HG02642 (cell line): ENCODE results near the gene CFTR.

Experiments used
- ATAC-seq: cut with Tn5 transposase; IDR thresholded peaks from one replicate; pipeline ENCODE4 v1.9.1; 2021; ENCODE audit warnings: mild to moderate bottlenecking; ENCODE audit not compliant: unreplicated experiment, poor library complexity

The CFTR gene

DNA sequence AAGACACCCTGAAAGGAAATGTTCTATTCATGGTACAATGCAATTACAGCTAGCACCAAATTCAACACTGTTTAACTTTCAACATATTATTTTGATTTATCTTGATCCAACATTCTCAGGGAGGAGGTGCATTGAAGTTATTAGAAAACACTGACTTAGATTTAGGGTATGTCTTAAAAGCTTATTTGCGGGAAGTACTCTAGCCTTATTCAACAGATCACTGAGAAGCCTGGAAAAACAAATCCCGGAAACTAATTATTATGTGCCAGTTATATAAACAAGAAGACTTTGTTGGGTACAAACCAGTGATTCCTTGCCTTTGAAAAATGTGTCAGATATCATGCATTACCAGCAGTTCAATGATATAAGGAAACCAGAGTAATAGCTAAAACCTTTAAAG, 160.1 kb downstream of the CFTR start:
- no peak for ATAC-seq

DNA sequence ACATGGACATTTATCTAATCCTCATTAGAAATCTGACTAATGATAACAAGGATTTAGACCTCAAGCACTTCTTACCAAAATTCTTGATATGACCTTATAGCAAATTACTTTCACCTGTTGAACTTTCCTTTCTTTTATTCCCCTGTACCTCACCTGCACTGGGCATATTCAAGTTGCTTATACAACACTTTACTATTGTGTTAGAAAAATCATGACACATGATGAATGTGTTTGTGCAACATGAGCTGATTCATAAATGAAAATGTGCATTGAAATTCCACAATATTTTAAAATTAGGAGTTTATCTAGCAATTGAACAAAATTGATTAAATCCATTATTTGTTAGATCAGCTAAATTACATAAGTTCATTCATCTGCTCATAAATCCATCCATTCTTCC, 160.6 kb downstream of the CFTR start:
- no peak for ATAC-seq

DNA sequence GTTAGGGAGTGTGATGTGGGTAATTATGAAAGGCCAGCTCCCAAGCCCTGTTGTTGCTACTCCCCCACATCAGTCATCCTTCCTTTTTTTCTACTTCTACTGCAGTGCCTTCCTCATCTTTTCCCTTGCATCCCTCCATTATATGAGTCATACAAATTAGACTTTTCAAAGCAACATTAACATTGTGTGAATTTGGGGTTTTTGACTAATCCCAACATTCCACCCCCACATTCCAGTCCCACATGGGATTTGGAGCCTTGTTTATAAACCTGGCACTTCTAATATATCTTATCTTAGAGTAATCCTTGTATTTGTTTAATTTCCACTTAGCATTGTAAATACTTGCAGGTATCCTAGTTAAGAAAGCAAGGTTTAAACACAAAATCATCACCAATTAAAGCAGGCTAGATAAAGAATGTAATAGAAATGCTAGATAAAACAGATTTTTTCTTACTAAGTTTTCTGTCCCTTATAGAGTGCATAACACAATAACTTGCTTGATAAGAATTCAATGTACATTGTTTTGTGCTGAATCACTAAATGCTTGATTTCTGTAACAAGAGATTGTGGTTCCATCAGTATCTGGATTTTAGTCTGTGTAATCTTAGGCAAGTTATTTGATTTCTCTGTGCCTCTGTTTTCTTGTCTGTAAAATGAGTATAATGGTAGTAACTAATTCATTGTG, 165.8 kb downstream of the CFTR start:
- ATAC-seq = no peak

DNA sequence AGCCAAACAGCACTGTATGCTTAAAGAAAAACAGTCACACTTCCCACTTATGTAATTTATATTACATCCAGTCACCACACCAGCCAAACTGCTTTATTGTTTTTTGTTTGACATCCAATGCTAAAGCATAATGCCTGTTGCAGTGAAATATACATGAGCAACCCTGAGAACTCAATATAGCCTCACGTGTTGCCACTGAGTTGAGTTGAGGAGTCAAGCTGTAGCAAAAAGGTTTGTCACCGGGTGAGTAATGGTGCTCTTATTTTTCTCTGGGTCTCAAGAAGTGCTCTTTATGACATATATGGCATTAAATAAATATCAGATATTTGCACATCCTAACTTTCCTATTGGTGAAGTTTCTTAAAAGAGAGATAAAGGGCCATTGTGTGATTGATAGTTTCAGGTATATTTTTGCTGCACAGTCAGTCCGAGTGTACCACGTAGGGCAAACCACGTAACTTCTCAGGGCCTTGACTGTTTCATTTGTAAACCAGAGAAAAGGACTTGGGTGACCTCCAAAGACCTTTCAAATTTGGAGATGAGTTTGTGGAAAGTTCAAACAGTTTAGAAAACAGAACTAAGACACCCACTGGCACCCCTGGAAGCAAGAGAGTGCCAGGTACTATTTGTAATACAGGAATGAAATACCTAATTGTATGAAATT, 168.5 kb downstream of the CFTR start:
- no peak for ATAC-seq

DNA sequence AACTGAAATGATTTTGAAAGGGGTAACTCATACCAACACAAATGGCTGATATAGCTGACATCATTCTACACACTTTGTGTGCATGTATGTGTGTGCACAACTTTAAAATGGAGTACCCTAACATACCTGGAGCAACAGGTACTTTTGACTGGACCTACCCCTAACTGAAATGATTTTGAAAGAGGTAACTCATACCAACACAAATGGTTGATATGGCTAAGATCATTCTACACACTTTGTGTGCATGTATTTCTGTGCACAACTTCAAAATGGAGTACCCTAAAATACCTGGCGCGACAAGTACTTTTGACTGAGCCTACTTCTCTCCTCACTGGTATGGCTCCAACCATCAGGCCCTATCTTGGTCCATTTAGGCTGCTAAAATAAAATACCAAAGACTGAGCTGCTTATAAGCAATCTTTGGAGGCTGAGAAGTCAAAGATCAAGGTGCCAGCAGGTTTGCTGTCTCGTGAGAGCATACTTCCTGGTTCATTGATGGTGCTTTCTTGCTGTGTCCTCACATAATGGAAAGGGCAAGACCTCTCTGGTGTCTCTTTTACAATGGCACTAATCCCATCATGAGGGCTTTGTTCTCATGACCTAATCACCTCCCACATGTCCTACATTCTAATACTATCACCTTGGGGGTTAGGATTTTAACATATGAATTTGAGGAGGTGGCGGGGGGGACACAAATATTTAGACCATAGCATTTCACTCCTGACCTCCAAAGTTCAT, 173.3 kb downstream of the CFTR start:
- ATAC-seq = no peak

DNA sequence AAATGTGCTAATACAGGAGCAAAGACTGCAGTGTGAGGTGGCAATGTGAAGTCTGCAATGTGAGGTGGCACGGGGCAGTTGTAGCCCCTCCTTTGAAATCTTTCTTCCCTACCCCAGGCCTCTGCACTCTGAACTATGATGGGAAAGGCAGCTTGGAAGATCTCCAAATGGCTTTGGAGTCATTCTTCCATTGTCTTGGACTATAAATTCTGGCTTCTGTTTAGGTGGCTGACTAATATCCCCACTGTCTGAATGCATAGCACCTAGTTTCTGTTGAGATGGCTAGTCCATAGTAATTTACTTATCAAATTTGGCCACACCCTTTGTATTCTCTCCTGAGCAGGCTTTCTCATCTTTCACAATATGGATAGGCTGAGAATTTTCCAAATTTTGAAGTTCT, 175.0 kb downstream of the CFTR start:
- no peak for ATAC-seq

DNA sequence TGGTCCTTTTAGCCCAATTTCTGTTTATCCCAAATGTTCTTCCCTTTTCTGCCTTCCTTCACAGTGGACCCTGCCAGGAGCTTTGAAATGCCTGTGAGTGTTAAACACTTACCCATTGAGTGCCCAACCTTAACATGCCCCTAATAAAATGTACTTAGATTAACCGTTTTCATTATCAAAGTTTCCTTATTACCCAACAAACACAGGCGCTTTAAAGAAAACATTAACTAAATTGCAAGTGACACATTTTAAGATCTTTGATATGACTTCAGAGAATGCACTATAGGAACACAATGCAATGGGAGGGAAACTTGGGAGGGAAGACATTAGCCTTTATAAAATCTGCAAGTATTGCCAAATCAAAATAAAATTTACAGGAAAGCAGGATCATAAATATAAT, 177.0 kb downstream of the CFTR start:
- ATAC-seq = no peak

DNA sequence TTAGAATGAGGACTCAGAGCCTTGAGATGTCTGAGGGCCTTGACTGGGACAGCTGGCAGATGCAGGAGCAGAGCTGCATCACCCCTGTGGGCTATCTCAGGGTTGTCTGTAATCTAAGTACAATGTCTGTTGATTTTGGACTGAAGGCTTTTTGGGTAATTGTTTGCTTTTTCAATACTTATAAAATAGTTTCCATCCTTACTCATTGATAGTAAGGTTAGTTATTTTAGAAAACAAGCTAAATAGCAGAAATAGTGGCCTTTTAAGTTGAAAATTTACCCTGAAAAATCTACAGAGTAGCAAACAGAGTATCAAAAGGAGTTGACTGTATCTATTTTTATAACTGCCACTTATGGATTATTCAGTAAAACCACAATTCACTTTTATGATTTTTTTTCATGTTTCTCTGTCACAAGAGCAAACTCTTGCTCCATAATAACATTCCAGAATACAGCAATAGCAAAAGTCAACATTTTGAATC, 179.7 kb downstream of the CFTR start:
- no peak for ATAC-seq

DNA sequence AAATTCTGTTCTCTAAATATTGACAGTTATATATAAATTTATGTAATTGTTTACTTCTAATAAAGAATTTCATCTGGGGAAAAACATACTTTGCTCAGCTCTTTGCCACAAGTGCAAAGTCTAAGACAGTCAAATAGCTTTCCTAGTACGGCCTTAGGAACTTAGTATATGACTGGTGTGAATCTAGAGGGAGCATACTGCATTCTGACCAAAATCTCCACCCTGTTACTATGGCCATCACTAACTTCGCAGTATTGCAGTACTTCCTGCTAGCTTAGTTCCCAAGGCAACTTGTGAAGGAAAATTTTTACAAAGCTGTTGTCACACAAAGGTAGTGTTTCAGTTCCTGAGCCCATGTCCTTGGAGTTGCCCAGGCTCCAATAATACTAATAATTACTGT, 181.5 kb downstream of the CFTR start:
- no peak for ATAC-seq

DNA sequence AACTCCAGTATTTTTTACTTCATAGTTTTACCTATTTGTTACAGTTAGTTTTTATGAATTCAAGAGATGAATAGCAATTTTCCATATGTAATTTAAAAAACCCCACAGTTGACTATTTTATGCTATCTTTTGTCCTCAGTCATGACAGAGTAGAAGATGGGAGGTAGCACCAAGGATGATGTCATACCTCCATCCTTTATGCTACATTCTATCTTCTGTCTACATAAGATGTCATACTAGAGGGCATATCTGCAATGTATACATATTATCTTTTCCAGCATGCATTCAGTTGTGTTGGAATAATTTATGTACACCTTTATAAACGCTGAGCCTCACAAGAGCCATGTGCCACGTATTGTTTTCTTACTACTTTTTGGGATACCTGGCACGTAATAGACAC, 184.2 kb downstream of the CFTR start:
- ATAC-seq = no peak

DNA sequence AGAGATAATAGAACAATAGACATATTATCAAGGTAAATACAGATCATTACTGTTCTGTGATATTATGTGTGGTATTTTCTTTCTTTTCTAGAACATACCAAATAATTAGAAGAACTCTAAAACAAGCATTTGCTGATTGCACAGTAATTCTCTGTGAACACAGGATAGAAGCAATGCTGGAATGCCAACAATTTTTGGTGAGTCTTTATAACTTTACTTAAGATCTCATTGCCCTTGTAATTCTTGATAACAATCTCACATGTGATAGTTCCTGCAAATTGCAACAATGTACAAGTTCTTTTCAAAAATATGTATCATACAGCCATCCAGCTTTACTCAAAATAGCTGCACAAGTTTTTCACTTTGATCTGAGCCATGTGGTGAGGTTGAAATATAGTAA, 185.5 kb downstream of the CFTR start:
- no peak for ATAC-seq

DNA sequence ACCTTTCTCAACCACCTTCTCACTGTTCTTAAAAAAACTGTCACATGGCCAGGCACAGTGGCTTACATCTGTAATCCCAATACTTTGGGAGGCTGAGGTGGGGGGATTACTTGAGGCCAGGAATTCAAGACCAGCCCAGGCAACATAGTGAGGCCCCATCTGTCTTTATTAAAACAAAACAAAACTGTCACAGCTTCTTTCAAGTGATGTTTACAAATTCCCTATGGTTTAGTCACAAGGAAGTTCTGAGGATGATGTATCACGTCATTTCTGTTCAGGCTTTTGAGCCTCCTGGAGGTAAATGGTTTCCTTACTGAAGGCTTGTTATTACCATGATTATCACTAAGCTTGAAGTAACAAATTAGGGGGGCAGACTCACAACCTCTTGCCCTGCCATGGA, 186.2 kb downstream of the CFTR start:
- ATAC-seq = no peak

DNA sequence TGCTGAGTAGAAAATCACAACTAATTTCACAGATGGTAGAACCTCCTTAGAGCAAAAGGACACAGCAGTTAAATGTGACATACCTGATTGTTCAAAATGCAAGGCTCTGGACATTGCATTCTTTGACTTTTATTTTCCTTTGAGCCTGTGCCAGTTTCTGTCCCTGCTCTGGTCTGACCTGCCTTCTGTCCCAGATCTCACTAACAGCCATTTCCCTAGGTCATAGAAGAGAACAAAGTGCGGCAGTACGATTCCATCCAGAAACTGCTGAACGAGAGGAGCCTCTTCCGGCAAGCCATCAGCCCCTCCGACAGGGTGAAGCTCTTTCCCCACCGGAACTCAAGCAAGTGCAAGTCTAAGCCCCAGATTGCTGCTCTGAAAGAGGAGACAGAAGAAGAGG, 186.9 kb downstream of the CFTR start:
- no peak for ATAC-seq

DNA sequence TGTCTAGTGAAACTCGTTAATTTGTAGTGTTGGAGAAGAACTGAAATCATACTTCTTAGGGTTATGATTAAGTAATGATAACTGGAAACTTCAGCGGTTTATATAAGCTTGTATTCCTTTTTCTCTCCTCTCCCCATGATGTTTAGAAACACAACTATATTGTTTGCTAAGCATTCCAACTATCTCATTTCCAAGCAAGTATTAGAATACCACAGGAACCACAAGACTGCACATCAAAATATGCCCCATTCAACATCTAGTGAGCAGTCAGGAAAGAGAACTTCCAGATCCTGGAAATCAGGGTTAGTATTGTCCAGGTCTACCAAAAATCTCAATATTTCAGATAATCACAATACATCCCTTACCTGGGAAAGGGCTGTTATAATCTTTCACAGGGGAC, 187.6 kb downstream of the CFTR start:
- ATAC-seq = no peak

DNA sequence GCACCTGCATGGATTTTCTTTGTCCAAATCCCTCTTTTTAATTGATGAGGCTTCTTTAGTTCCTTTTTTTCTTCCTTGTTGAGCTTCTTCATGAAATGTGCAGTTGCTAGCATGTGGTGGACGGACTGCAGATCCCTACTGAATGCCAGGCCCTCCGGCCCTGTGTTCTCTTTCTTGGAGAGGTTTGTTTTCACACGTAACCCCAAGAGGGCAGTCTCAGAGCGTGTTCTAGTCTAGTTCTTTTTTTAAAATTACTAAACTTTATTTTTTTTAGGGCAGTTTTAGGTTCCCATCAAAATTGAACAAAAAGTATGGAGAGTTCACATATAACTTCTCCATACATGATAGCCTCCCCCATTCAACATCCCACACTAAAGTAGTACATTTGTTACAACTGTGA, 190.0 kb downstream of the CFTR start:
- no peak for ATAC-seq

DNA sequence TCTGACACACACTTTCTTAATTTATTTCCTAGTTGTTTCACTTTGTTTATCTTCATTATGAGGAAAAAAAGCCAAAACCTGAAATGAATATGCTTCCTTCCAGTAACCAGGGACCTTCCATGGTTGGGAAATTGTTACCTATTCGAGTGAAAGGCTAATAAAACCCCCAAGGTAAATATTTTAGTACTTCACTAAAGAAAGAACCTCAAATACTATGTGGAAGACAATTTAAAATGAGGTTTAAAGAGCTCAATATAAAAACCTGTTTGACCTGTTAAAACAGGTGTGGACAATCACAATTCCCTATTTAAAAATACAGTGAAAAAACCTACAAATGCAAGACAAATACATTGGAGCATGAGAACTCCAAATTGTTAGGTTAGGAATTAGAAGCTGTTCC, 192.6 kb downstream of the CFTR start:
- ATAC-seq = no peak

DNA sequence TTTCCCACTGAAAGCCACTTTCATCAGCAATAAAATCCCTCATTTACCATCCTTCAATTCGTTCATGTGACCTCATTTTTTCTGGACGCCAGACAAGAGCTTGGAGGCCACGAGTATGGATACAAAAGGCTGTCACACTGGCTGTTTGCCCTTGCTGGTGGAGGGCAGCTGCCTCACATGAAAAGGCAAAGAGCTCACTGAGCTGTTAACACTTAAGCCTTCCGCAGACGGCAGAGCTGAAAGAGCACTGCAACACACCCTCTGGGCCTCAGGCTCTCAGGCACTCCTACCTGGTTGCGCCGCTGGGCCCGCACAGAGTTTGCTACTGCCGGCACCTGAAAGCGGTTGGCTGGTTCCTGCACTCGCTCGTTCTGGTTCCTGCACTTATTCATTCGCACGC, 193.5 kb downstream of the CFTR start:
- no peak for ATAC-seq

DNA sequence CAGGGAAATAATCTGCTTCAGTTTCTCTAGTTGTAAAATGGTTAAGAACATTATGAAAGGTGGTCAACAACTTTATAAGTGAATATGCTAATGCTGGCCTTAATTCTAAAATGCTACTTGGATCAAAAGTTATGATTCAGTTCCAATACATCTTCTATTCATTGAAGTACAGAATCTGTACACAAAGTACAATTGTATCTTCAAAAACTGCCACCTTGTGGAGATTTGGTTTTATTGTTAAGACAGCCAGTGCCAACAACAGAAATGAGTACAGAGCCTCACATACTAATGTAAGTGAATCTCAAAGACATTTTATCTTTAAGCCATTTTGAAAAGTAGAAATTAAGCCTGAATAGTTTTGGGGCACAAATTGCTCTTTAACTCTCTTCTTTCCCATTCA, 194.0 kb downstream of the CFTR start:
- no peak for ATAC-seq

DNA sequence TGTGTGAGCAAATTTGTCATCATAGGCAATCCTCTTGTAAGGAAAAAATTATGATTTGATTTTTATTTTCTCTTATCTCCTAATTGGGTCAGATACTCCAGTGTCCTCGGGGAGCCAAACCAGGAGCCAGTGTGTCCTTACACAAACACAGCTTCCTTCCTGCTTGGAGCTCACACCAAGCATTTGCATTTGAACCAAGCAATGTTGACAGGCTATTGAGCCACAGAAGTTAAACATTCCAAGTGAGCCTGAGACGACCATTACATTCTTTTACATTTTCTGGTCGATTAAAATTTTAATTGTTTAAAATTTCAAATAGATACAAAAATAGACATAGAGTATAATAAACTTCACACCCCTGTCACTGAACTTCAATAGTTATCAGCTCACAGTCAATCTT, 194.8 kb downstream of the CFTR start:
- ATAC-seq = no peak

DNA sequence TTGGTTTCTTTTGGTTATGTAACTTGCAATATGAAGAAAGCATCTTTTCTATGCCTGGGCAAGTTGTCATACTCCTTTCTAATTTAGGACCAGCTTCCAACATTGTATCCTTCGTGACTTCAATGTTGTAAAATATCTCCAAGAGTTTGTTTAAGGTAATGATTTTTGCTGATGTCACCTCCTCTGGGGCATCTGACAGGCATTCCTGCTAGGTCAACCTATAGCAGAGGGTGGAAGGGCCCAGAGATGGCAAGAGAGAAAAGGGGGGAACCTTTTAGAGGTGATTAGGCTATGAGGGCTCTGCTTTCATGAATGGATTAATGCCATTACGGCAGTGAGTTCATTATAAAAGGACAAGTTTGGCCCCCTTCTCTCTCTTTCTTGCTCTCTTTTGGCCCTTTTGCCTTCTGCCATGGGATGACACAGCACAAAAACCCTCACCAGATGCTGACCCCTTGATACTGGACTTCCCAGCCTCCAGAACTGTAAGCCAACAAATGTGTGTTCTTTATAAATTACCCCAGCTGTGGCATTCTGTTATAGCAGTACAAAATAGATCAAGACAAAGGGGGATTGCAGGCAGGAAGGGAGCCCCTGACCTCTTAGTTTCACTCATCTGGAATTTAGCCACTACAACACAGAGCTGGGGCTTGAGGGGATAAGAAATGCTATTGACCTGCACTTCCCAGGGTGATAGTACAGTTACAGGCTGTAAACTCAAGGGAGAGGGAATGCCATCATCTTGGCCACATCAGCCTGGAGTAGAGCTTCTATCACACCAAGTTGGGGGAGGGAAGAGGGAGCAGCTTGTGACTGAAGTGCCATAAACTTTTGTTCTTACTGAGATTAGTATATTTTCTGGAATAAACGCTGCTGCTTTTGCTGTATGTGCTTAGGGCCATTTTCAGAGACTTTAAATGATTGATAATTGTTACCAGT, 195.9 kb downstream of the CFTR start:
- ATAC-seq = no peak

DNA sequence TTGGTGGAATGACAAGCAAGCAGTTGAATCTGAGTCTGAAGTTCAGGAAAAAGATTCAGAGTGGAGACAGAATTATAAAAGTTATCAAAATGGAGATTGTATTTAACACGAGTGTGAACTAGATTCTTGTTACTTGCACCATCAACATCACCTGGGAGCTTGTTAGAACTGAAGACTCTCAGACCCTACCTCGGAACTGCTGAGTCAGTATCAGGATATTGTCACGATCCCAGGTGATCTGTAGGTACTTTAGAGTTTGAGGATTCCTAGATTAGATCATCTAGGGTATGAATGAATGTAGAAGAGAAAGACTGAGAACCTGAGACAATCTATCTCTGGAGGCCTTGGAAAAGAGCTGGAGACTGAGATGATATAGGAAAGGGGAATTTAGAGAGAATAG, 199.3 kb downstream of the CFTR start:
- ATAC-seq = no peak
